GM21390 (cell line): ENCODE measurements around the gene FAM217A.

Source experiments
- ATAC-seq: cut with Tn5 transposase; IDR thresholded peaks from one replicate; pipeline ENCODE4 v1.9.1; 2021; ENCODE audit not compliant: unreplicated experiment

FAM217A gene

DNA sequence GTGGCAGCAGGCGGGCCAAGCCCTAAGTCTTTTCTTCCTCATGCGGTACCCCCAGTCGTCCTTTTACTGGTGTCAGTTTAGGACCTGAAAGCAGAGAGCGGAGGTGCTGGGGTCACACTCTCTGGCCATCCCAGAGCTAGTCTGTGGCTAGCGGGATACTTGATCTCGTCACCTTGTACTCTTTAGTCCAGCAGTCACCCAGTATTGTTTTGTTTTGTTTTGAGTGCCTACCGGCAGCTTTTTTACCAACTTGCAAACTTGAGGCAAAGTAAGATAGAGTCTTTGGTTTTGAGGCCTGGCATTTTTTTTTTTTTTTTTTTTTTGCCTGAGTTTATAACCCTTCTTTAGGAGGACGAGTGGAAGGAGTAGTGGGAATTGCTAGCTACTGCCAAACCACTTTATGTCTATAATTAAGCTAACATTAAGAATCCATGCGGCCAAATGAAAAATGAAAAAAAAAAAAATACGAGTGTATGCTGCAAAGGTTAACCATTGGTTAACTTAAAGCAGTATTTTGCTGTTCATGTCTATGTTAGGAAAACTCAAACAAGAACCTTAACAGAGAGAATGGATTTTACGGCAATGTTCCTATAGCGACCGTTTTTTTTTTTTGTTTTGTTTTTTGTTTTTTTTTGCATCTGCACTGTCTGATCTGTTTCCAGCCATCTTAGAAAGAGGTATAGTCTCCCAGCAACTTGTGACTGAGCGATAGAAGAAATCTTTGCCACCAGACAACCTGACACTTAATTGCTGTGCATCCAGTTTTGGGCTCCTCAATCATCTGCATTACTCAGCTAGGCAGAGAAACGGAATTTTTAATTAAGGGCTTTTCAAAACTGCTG, 56.9 kb downstream of the FAM217A start:
- ATAC-seq = peak; percentile 3

DNA sequence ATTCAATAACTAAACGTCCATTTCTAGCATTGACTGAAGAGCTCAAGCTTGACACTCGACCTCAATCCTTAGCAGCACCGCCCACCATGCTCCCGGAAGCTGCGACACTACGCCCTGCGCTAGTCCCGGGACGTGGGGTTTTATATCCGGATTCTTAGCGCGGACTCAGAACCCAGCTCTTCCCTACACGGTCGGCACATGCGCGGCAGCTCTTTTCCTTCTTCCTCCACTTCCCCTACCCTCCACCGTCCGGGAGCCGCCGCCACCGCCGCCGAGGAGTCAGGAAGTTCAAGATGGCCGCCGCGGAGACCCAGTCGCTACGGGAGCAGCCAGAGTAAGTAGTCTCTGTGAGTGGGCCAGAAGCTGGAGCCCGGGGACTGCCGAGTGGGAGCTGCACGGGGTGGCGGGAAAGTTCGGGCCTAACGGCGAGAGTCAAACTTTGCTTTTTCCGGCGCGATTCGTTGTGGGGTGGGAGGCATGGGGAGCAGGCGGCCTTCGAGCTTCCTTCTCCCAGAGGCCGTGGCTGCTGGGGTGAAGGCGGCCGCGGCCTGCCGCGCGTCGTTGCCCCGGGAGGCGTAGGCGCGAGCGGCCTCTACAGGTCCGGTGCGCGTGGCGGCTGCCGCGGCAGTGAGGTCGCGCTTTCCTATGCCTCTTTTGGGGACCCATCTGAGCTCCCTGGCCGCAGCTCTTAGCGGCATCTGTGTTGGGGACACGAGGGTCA, 57.6 kb downstream of the FAM217A start:
- peak; percentile 58 for ATAC-seq

DNA sequence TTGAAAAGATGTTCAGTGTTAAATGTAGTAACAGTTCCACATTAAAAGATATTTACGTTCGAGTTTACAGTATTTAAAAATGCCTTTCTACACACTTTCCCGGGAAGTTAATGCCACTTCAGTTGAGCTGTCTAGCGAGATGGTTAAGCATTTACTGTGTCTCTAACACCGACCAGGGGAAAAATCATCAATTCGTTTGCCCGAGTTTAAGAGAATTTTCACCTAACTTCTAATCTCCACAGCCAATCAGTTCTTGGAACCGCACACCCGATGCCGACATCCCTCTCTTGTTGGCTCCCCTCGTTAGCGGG, 58.2 kb downstream of the FAM217A start:
- peak; percentile 1 for ATAC-seq

DNA sequence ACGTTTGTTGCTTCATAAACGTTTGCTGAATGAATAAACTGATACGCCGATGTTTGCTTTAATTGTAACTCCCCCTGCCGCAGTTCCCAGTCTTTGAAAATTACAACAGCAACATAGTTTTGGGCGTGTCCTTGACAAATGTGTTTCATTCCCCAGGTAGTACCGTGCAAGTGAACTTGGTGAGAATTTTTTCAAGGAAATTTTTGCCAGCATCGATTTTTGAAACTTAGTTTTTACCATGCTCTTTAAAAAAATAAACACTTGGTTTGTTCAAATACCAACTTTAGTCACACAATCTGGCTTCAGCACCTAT, 60.1 kb downstream of the FAM217A start:
- no peak for ATAC-seq
